ENCODE measurements around the gene FAM171A2. TPM values are rescaled to one million over a fixed set of nuclear protein-coding genes. Genes with fewer than 3 reads are reported as not detected.

The FAM171A2 gene
- total RNA-seq, 1 donor from 2014 or later, result 18.1 TPM

- H3K9me3 Mint-ChIP-seq, result no peaks in the 10 kb centered on the region
- Histone ChIP-seq H3K79me2 (ENCODE audit: low read depth) (peaks cover 16% of the 10 kb centered on the region), H3K27me3 (peaks cover 19% of the 10 kb centered on the region), H3K4me2 (no peak overlapping the region), H4K20me1 (ENCODE audit: low read depth) (peaks cover 14% of the 10 kb centered on the region), H3K9me3 (ENCODE audit: low read depth) (no peaks in the 10 kb centered on the region), H3K36me3 (no peaks in the 10 kb centered on the region), H3K9ac (no peak overlapping the region), H3K4me1 (peaks cover 4% of the 10 kb centered on the region), H2AFZ (replicated peaks) (no peak overlapping the region), H3K4me3 (no peak overlapping the region), H3F3A (ENCODE audit: low read depth) (peaks cover 34% of the 10 kb centered on the region), H3K27ac (no peak overlapping the region)
- no peak for DNase-seq (ENCODE audit: low spot score)
- peaks cover 14% of the 10 kb centered on the region for H3K4me1 Mint-ChIP-seq
- no peaks in the 10 kb centered on the region for H3K36me3 Mint-ChIP-seq
- TF ChIP-seq EZH2 (IDR thresholded peaks at IDR 0.05) (no peak), EZH2phosphoT487 (IDR thresholded peaks at IDR 0.05) (no peak)
- TF ChIP-seq, protein P1, sequence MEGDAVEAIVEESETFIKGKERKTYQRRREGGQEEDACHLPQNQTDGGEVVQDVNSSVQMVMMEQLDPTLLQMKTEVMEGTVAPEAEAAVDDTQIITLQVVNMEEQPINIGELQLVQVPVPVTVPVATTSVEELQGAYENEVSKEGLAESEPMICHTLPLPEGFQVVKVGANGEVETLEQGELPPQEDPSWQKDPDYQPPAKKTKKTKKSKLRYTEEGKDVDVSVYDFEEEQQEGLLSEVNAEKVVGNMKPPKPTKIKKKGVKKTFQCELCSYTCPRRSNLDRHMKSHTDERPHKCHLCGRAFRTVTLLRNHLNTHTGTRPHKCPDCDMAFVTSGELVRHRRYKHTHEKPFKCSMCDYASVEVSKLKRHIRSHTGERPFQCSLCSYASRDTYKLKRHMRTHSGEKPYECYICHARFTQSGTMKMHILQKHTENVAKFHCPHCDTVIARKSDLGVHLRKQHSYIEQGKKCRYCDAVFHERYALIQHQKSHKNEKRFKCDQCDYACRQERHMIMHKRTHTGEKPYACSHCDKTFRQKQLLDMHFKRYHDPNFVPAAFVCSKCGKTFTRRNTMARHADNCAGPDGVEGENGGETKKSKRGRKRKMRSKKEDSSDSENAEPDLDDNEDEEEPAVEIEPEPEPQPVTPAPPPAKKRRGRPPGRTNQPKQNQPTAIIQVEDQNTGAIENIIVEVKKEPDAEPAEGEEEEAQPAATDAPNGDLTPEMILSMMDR (IDR thresholded peaks at IDR 0.05), result no peak
- peak overlapping the region; percentile 58 for H3K4me3 Mint-ChIP-seq
- H3K27me3 Mint-ChIP-seq (ENCODE audit: insufficient read depth, low read depth), result peaks cover 4% of the 10 kb centered on the region
- no peak overlapping the region for H3K27ac Mint-ChIP-seq
Observed at GRCh38 chr17:44327715-44328449, 35.8 kb downstream of the FAM171A2 start.

DNA sequence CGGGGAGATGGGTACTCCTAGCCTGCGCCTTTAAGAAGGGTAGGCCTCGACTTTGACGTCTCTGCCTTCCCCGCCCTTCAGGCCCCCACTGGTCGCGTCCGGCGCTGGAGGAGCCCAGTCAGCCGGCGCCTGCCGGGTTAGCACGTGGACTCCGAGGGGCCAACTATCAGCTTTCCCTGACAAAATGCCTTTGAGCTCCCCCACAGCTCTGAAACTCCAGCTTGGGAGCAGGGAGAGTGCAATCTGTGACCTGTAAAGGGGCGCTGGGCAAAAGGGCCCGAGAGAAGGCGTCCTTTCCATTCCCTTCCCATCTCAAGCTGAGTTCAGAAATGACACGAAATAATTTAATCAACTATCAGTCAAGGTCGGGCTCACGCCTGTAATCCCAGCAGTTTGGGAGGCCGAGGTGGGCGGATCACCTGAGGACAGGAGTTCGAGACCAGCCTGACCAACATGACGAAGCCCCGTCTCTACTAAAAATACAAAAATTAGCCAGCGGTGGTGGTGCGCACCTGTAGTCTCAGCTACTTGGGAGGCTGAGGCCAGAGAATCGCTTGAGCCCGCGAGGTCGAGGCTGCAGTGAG is 36.7 kb downstream of the FAM171A2 start:
- Mint-ChIP-seq H3K4me3 (peak overlapping the region; percentile 73), H3K9me3 (no peaks in the 10 kb centered on the region), H3K27ac (no peak overlapping the region), H3K4me1 (peaks cover 14% of the 10 kb centered on the region), H3K36me3 (no peaks in the 10 kb centered on the region), H3K27me3 (ENCODE audit: insufficient read depth, low read depth) (peaks cover 4% of the 10 kb centered on the region)
- Histone ChIP-seq H3K36me3 (no peaks in the 10 kb centered on the region), H3K27ac (no peak overlapping the region), H3K79me2 (ENCODE audit: low read depth) (peaks cover 23% of the 10 kb centered on the region), H3F3A (ENCODE audit: low read depth) (peaks cover 34% of the 10 kb centered on the region), H3K4me1 (peaks cover 4% of the 10 kb centered on the region), H3K27me3 (peaks cover 19% of the 10 kb centered on the region), H2AFZ (replicated peaks) (no peak overlapping the region), H3K9ac (no peak overlapping the region), H3K9me3 (ENCODE audit: low read depth) (no peaks in the 10 kb centered on the region), H3K4me3 (no peak overlapping the region), H4K20me1 (ENCODE audit: low read depth) (peaks cover 17% of the 10 kb centered on the region), H3K4me2 (peak overlapping the region; percentile 41)
- DNase-seq (ENCODE audit: low spot score), result peak; percentile 97
- no peak for TF ChIP-seq EZH2 (IDR thresholded peaks at IDR 0.05)
- TF ChIP-seq, protein P1 (IDR thresholded peaks at IDR 0.05), result no peak
- no peak for TF ChIP-seq EZH2phosphoT487 (IDR thresholded peaks at IDR 0.05)

- Mint-ChIP-seq H3K36me3 (no peaks in the 10 kb centered on the region), H3K9me3 (no peaks in the 10 kb centered on the region), H3K4me1 (peaks cover 7% of the 10 kb centered on the region), H3K27me3 (ENCODE audit: insufficient read depth, low read depth) (peaks cover 4% of the 10 kb centered on the region), H3K27ac (no peak within 1 kb of the TSS), H3K4me3 (peak within 1 kb of the TSS; percentile 89)
- Histone ChIP-seq H3K4me1 (peaks cover 4% of the 10 kb centered on the region), H3K9me3 (ENCODE audit: low read depth) (no peaks in the 10 kb centered on the region), H3K79me2 (ENCODE audit: low read depth) (peaks cover 23% of the 10 kb centered on the region), H3K4me2 (peak within 1 kb of the TSS; percentile 97), H3K4me3 (peak within 1 kb of the TSS; percentile 79), H2AFZ (replicated peaks) (peak within 1 kb of the TSS; percentile 12), H3K27me3 (peaks cover 19% of the 10 kb centered on the region), H3F3A (ENCODE audit: low read depth) (peaks cover 25% of the 10 kb centered on the region), H3K36me3 (no peaks in the 10 kb centered on the region), H4K20me1 (ENCODE audit: low read depth) (peaks cover 17% of the 10 kb centered on the region), H3K9ac (peak within 1 kb of the TSS; percentile 31), H3K27ac (no peak within 1 kb of the TSS)
- peak; percentile 96 for DNase-seq (ENCODE audit: low spot score)
- TF ChIP-seq EZH2phosphoT487 (IDR thresholded peaks at IDR 0.05), result no peak
- TF ChIP-seq, protein P1 (IDR thresholded peaks at IDR 0.05), result no peak
- TF ChIP-seq EZH2 (IDR thresholded peaks at IDR 0.05), result no peak
Observed at GRCh38 chr17:44324571-44325275, 38.9 kb downstream of the FAM171A2 start, which contains the start of gene SLC25A39. TSS of gene SLC25A39 (minus strand) at chr17:44324823. CDS start at chr17:44323562, 1,261 bp downstream.
